GM21825 (cell line): ENCODE results near the gene ADCY10.

Experiments used
- ATAC-seq: cut with Tn5 transposase; IDR thresholded peaks from one replicate; pipeline ENCODE4 v1.9.1; 2021; ENCODE audit warnings: mild to moderate bottlenecking, moderate library complexity; ENCODE audit not compliant: unreplicated experiment

The ADCY10 gene

GRCh38 chr1:167790117-167790516 is 123.8 kb downstream of the ADCY10 start:
- ATAC-seq = no peak

GRCh38 chr1:167789501-167789900 is 124.4 kb downstream of the ADCY10 start:
- no peak for ATAC-seq

- no peak for ATAC-seq
Observed at GRCh38 chr1:167786502-167786901, 127.4 kb downstream of the ADCY10 start.

GRCh38 chr1:167784876-167785550 is 128.9 kb downstream of the ADCY10 start:
- no peak for ATAC-seq

- no peak for ATAC-seq
Observed at GRCh38 chr1:167782946-167783345, 131.0 kb downstream of the ADCY10 start.

GRCh38 chr1:167781558-167781957 is 132.4 kb downstream of the ADCY10 start:
- no peak for ATAC-seq

GRCh38 chr1:167777269-167777650 is 136.7 kb downstream of the ADCY10 start:
- no peak for ATAC-seq

GRCh38 chr1:167776616-167777268 is 137.2 kb downstream of the ADCY10 start:
- ATAC-seq = no peak

- no peak for ATAC-seq
Observed at GRCh38 chr1:167776151-167776550, 137.8 kb downstream of the ADCY10 start.

- ATAC-seq = no peak
Observed at GRCh38 chr1:167775178-167775577, 138.8 kb downstream of the ADCY10 start.

- no peak for ATAC-seq
Observed at GRCh38 chr1:167774710-167775109, 139.2 kb downstream of the ADCY10 start.

GRCh38 chr1:167773516-167773915 is 140.4 kb downstream of the ADCY10 start:
- no peak for ATAC-seq

GRCh38 chr1:167772436-167772835 is 141.5 kb downstream of the ADCY10 start:
- no peak for ATAC-seq

- no peak for ATAC-seq
Observed at GRCh38 chr1:167770127-167770526, 143.8 kb downstream of the ADCY10 start.

GRCh38 chr1:167767761-167768160 is 146.2 kb downstream of the ADCY10 start:
- ATAC-seq = no peak

GRCh38 chr1:167766538-167766937 is 147.4 kb downstream of the ADCY10 start:
- ATAC-seq = no peak

GRCh38 chr1:167765496-167765895 is 148.4 kb downstream of the ADCY10 start:
- ATAC-seq = no peak

- ATAC-seq = no peak
Observed at GRCh38 chr1:167764458-167765330, 149.2 kb downstream of the ADCY10 start.

GRCh38 chr1:167763525-167764220 is 150.3 kb downstream of the ADCY10 start:
- no peak for ATAC-seq

- no peak for ATAC-seq
Observed at GRCh38 chr1:167762061-167762746, 151.7 kb downstream of the ADCY10 start.

- no peak for ATAC-seq
Observed at GRCh38 chr1:167761400-167761799, 152.5 kb downstream of the ADCY10 start.
